Measurements from ENCODE around the gene CCNDBP1. TPM values are rescaled to one million over a fixed set of nuclear protein-coding genes. Genes with fewer than 3 reads are reported as not detected.
A peak's percentile ranks its signal among the peaks of the same experiment; 100 is the strongest.

CCNDBP1 gene
- total and polyA plus RNA-seq, 2 of the 8 experiments (the other 6 are each of a cell fraction or from before 2014, with no cell fraction given) = 23.4 to 29.0 TPM

DNA sequence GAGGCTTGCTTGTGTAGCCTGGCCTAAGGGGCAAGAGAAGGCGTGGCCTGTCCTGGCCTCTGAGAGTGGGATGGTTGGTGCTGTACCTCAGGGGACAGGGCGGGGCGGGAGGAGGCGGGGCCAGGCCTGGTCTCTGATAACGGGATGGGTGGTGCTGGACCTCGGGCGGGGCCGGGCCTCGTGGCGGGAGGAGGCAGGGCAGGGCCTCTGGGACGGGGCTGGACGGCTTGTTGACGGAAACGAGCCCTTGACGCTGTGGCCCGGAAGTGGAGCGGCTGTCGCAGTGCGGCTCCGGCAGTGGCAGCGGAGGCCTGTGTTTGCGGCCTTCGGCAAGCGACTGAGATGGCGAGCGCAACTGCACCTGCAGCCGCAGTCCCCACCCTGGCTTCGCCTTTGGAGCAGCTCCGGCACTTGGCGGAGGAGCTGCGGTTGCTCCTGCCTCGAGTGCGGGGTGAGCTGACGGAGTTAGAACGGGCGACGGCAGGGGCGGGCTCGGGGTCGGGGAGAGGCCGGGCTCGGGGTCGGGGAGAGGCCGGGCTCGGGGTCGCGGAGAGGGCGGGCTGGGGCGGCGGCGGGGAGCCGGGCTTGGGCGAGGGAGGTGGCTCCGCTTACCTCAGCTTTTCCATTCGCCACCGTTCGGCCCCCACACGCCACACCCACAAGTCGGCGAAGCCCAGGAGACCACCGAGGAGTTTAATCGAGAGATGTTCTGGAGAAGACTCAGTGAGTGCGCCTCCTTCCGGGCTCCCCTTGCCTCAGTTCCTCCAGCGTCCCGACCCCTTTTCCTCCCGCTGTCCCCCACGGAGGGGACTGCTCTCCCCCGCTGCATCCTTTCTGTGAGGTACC is at the start of gene CCNDBP1 (continued):
- peak; percentile 93; the same call in 1 of the 2 replicates for TF ChIP-seq RBBP5 (IDR thresholded peaks at IDR 0.05; ENCODE audit: borderline replicate concordance, low read depth, low read length)
- no peak for TF ChIP-seq POU5F1 (IDR thresholded peaks at IDR 0.05; ENCODE audit: low read depth, low read length)
- no peak for TF ChIP-seq HDAC6 (IDR thresholded peaks at IDR 0.05; ENCODE audit: low read depth, low read length)
- no peak for TF ChIP-seq BCL11A (IDR thresholded peaks at IDR 0.05; ENCODE audit: low read depth in 2 of 2, low read length in 2 of 2)
- TF ChIP-seq CBX5 (IDR thresholded peaks at IDR 0.05; ENCODE audit: low read depth, low read length) = no peak
- no peak for TF ChIP-seq SIRT6 (IDR thresholded peaks at IDR 0.05; ENCODE audit: low read length)
- no peak for TF ChIP-seq USF2 (IDR thresholded peaks at IDR 0.05; ENCODE audit: low read length)
- no peak for TF ChIP-seq CEBPB (IDR thresholded peaks at IDR 0.05; ENCODE audit: low read depth, low read length)
- no peak for TF ChIP-seq KDM5A (IDR thresholded peaks at IDR 0.05; ENCODE audit: low read length)
- no peak for TF ChIP-seq JUN (IDR thresholded peaks at IDR 0.05; ENCODE audit: low read depth, low read length)
- TF ChIP-seq NANOG (IDR thresholded peaks at IDR 0.05; ENCODE audit: insufficient read depth, low read depth, low read length, poor library complexity, severe bottlenecking) = no peak
- no peak for TF ChIP-seq BRCA1 (IDR thresholded peaks at IDR 0.05; ENCODE audit: low read depth, low read length)
- TF ChIP-seq RFX5 (IDR thresholded peaks at IDR 0.05; ENCODE audit: borderline replicate concordance, low read depth, low read length) = no peak
- no peak for TF ChIP-seq EZH2 (IDR thresholded peaks at IDR 0.05; ENCODE audit: low read depth, low read length, severe bottlenecking)
- TF ChIP-seq SP4 (IDR thresholded peaks at IDR 0.05; ENCODE audit: low read length) = no peak
- no peak for TF ChIP-seq CTBP2 (IDR thresholded peaks at IDR 0.05; ENCODE audit: borderline replicate concordance, insufficient read depth, insufficient read length, low read length)
- TF ChIP-seq NRF1 (IDR thresholded peaks at IDR 0.05; ENCODE audit: low read depth, low read length) = no peak
- peak; percentile 74 to 87; a peak in 3 of 4 replicates for TF ChIP-seq SIN3A (conservative IDR thresholded peaks at IDR 0.05 in 1 of 2, IDR thresholded peaks at IDR 0.05 in 1 of 2; ENCODE audit: low read depth in 1 of 2, low read length in 2 of 2)
- no peak for TF ChIP-seq ATF3 (IDR thresholded peaks at IDR 0.05; ENCODE audit: insufficient read depth, low read depth, low read length)
- no peak for TF ChIP-seq TAF7 (optimal IDR thresholded peaks at IDR 0.05; ENCODE audit: borderline replicate concordance, low read depth, low read length)
- TF ChIP-seq RXRA (IDR thresholded peaks at IDR 0.05; ENCODE audit: insufficient read depth, low read depth, low read length) = no peak
- TF ChIP-seq FOSL1 (IDR thresholded peaks at IDR 0.05; ENCODE audit: insufficient read depth, low read depth, low read length) = no peak

Measured in H1 (cell line).